ENCODE results near the gene ALG5. TPM values are rescaled to one million over a fixed set of nuclear protein-coding genes. Genes with fewer than 3 reads are reported as not detected.

Gene ALG5
- total RNA-seq, 1 experiment from 2014 or later, result 27.0 TPM

GRCh38 chr13:36986462-36987240 lies 12.5 kb downstream of the ALG5 start:
- Histone ChIP-seq H2BK20ac (ENCODE audit: low read depth, low read length, poor library complexity, severe bottlenecking) (no peak overlapping the region), H3K23me2 (ENCODE audit: insufficient read length, low read depth, low read length, poor library complexity, severe bottlenecking) (no peaks in the 10 kb centered on the region), H3K4ac (ENCODE audit: low read depth, low read length) (no peak overlapping the region), H4K91ac (ENCODE audit: insufficient read length, low read depth, low read length) (no peak overlapping the region), H4K8ac (replicated peaks; ENCODE audit: insufficient read length, low read depth, low read length) (no peak overlapping the region), H3K27me3 (ENCODE audit: insufficient read depth, low read length) (no peaks in the 10 kb centered on the region), H3K9ac (ENCODE audit: extremely low read depth, insufficient read length, low read length) (no peak overlapping the region), H2BK120ac (ENCODE audit: low read depth, low read length, poor library complexity, severe bottlenecking) (no peak overlapping the region), H3K79me2 (ENCODE audit: insufficient read depth, low read length) (no peaks in the 10 kb centered on the region), H3K9me3 (ENCODE audit: control insufficient read depth, low read depth, low read length) (no peaks in the 10 kb centered on the region), H3T11ph (ENCODE audit: low read length) (no peak overlapping the region), H2AFZ (ENCODE audit: low read length) (no peak overlapping the region), H3K18ac (ENCODE audit: insufficient read length, low read depth, low read length) (no peak overlapping the region), H2BK5ac (ENCODE audit: insufficient read length, low read length) (no peak overlapping the region), H3K23ac (ENCODE audit: insufficient read length, low read depth, low read length) (no peak overlapping the region), H2BK12ac (ENCODE audit: insufficient read length, low read depth, low read length) (no peak overlapping the region), H3K27ac (ENCODE audit: insufficient read length, low read depth, low read length) (no peak overlapping the region), H4K5ac (ENCODE audit: insufficient read length, low read depth, low read length) (no peak overlapping the region), H3K56ac (ENCODE audit: insufficient read length, low read depth, low read length) (no peak overlapping the region), H2AK5ac (ENCODE audit: insufficient read length, low read length) (no peak overlapping the region), H3K4me1 (ENCODE audit: insufficient read depth, low read length) (no peaks in the 10 kb centered on the region), H3K4me2 (ENCODE audit: insufficient read depth, insufficient read length, low read length) (no peak overlapping the region), H4K20me1 (ENCODE audit: control insufficient read depth, insufficient read depth, insufficient read length) (no peaks in the 10 kb centered on the region), H2BK15ac (ENCODE audit: low read depth, low read length) (no peak overlapping the region), H3K14ac (ENCODE audit: insufficient read depth, low read length) (no peak overlapping the region), H3K79me1 (ENCODE audit: insufficient read depth, low read depth, low read length, poor library complexity, severe bottlenecking) (no peaks in the 10 kb centered on the region)
- peaks cover 16 to 74% (median 55%) of the 10 kb centered on the region in 3 experiments; a peak in 6 of 7 replicates for H3K36me3 Mint-ChIP-seq (ENCODE audit: insufficient read depth in 1 of 3, low read depth in 3 of 3)
- no peak for TF ChIP-seq CTCF (conservative IDR thresholded peaks at IDR 0.05)
- DNase-seq, result no peak
- no peaks in the 10 kb centered on the region for H3K9me3 Mint-ChIP-seq
- H3K27ac Mint-ChIP-seq, result no peak overlapping the region
- H3K27me3 Mint-ChIP-seq (ENCODE audit: low read depth), result no peaks in the 10 kb centered on the region
- WGBS (ENCODE audit: extremely low coverage, insufficient read length, low lambda C conversion rate), result no CpG with 5 or more reads among the region's 2 CpGs
- no peak overlapping the region for H3K4me3 Mint-ChIP-seq
- H3K4me1 Mint-ChIP-seq, result no peaks in the 10 kb centered on the region
